ENCODE measurements around the gene PTPN9.
"Not testable (repeated sequence)": the region's sequence is repeated elsewhere in the genome, so short reads cannot be mapped to it uniquely, and the experiment has no call there.

PTPN9 gene

GRCh38 chr15:75532413-75533250 is 46.5 kb downstream of the PTPN9 start:
- no peak for DNase-seq (ENCODE audit: low read depth in 2 of 2, low spot score in 1 of 2)

- no peak for DNase-seq (ENCODE audit: low read depth in 2 of 2, low spot score in 1 of 2)
Measured at GRCh38 chr15:75531041-75531450, 48.1 kb downstream of the PTPN9 start.

GRCh38 chr15:75530169-75530568 is 48.9 kb downstream of the PTPN9 start:
- DNase-seq (ENCODE audit: low read depth in 2 of 2, low spot score in 1 of 2), result no peak

GRCh38 chr15:75525756-75526155 is 53.4 kb downstream of the PTPN9 start:
- not testable (repeated sequence) for DNase-seq (ENCODE audit: low read depth in 2 of 2, low spot score in 1 of 2)

GRCh38 chr15:75523011-75523410 is 56.1 kb downstream of the PTPN9 start:
- DNase-seq (ENCODE audit: low read depth in 2 of 2, low spot score in 1 of 2), result no peak

GRCh38 chr15:75517233-75517632 is 61.9 kb downstream of the PTPN9 start:
- DNase-seq (ENCODE audit: low read depth in 2 of 2, low spot score in 1 of 2), result no peak

GRCh38 chr15:75508840-75509532 is 70.1 kb downstream of the PTPN9 start:
- no peak for DNase-seq (ENCODE audit: low read depth in 2 of 2, low spot score in 1 of 2)

GRCh38 chr15:75502360-75502759 is 76.8 kb downstream of the PTPN9 start:
- no peak for DNase-seq (ENCODE audit: low read depth in 2 of 2, low spot score in 1 of 2)

GRCh38 chr15:75493732-75494131 is 85.4 kb downstream of the PTPN9 start:
- DNase-seq (ENCODE audit: low read depth in 2 of 2, low spot score in 1 of 2), result no peak

GRCh38 chr15:75483961-75484360 is 95.2 kb downstream of the PTPN9 start:
- no peak for DNase-seq (ENCODE audit: low read depth in 2 of 2, low spot score in 1 of 2)

GRCh38 chr15:75483556-75483955 is 95.6 kb downstream of the PTPN9 start:
- not testable (repeated sequence) for DNase-seq (ENCODE audit: low read depth in 2 of 2, low spot score in 1 of 2)

GRCh38 chr15:75483106-75483505 is 96.0 kb downstream of the PTPN9 start:
- DNase-seq (ENCODE audit: low read depth in 2 of 2, low spot score in 1 of 2), result no peak

- DNase-seq (ENCODE audit: low read depth in 2 of 2, low spot score in 1 of 2), result not testable (repeated sequence)
Measured at GRCh38 chr15:75480463-75480862, 98.7 kb downstream of the PTPN9 start.

- DNase-seq (ENCODE audit: low read depth in 2 of 2, low spot score in 1 of 2), result no peak
Measured at GRCh38 chr15:75479670-75480069, 99.4 kb downstream of the PTPN9 start.

- DNase-seq (ENCODE audit: low read depth in 2 of 2, low spot score in 1 of 2), result not testable (repeated sequence)
Measured at GRCh38 chr15:75477094-75477493, 102.0 kb downstream of the PTPN9 start.

- no peak for DNase-seq (ENCODE audit: low read depth in 2 of 2, low spot score in 1 of 2)
Measured at GRCh38 chr15:75468913-75469598, 110.1 kb downstream of the PTPN9 start.

GRCh38 chr15:75460646-75461045 is 118.5 kb downstream of the PTPN9 start:
- no peak for DNase-seq (ENCODE audit: low read depth in 2 of 2, low spot score in 1 of 2)

- DNase-seq (ENCODE audit: low read depth in 2 of 2, low spot score in 1 of 2), result no peak
Measured at GRCh38 chr15:75459581-75459980, 119.5 kb downstream of the PTPN9 start.

- no peak for DNase-seq (ENCODE audit: low read depth in 2 of 2, low spot score in 1 of 2)
Measured at GRCh38 chr15:75456710-75457109, 122.4 kb downstream of the PTPN9 start.

- peak in 1 of 2 donors; percentile 13 for DNase-seq (ENCODE audit: low read depth in 2 of 2, low spot score in 1 of 2)
Measured at GRCh38 chr15:75455982-75456531, 123.1 kb downstream of the PTPN9 start.

GRCh38 chr15:75455424-75455981 is 123.6 kb downstream of the PTPN9 start:
- DNase-seq (ENCODE audit: low read depth in 2 of 2, low spot score in 1 of 2), result peak; percentile 72 to 75
